Activated CD4-positive, alpha-beta T cell treated with anti-CD3 and anti-CD28 coated beads, Interleukin-2, amount 50 U/mL, for 24 hours (primary cell): ENCODE results near the gene NCOA7.
"Not testable (repeated sequence)": the region's sequence is repeated elsewhere in the genome, so short reads cannot be mapped to it uniquely, and the experiment has no call there.

Experiments
- DNase-seq, 2 donors: peaks; one replicate each; pipeline ENCODE4 v3.0.0-alpha.2; 2020; ENCODE audit warnings: low read depth in 1 of 2, low spot score in 1 of 2

Gene NCOA7

GRCh38 chr6:125753218-125753936 lies 37.4 kb upstream of the NCOA7 start:
- DNase-seq = no peak

GRCh38 chr6:125753937-125754259 lies 36.9 kb upstream of the NCOA7 start:
- DNase-seq = no peak

- no peak for DNase-seq
Measured at GRCh38 chr6:125754566-125754965, 36.2 kb upstream of the NCOA7 start.

- DNase-seq = no peak
Measured at GRCh38 chr6:125759184-125759902, 31.4 kb upstream of the NCOA7 start.

GRCh38 chr6:125759959-125760457 lies 30.8 kb upstream of the NCOA7 start:
- DNase-seq = no peak

- DNase-seq = no peak
Measured at GRCh38 chr6:125764121-125764671, 26.6 kb upstream of the NCOA7 start.

- DNase-seq = no peak
Measured at GRCh38 chr6:125765944-125766343, 24.8 kb upstream of the NCOA7 start.

GRCh38 chr6:125766641-125767040 lies 24.1 kb upstream of the NCOA7 start:
- no peak for DNase-seq

- no peak for DNase-seq
Measured at GRCh38 chr6:125769147-125769783, 21.5 kb upstream of the NCOA7 start.

- no peak for DNase-seq
Measured at GRCh38 chr6:125773387-125774341, 17.1 kb upstream of the NCOA7 start.

GRCh38 chr6:125776107-125776826 lies 14.5 kb upstream of the NCOA7 start:
- not testable (repeated sequence) for DNase-seq

- peak; percentile 86 to 89 for DNase-seq
Measured at GRCh38 chr6:125779924-125780539, 10.7 kb upstream of the NCOA7 start.

- peak; percentile 51 to 64 for DNase-seq
Measured at GRCh38 chr6:125780540-125781313, 10.0 kb upstream of the NCOA7 start.

GRCh38 chr6:125781314-125781868 lies 9.4 kb upstream of the NCOA7 start:
- DNase-seq = no peak

GRCh38 chr6:125784365-125784764 lies 6.4 kb upstream of the NCOA7 start:
- DNase-seq = no peak

GRCh38 chr6:125787791-125788190 lies 3.0 kb upstream of the NCOA7 start:
- DNase-seq = no peak

- no peak for DNase-seq
Measured at GRCh38 chr6:125789167-125789566, 1.6 kb upstream of the NCOA7 start.

- peak in 1 of 2 donors; percentile 15 for DNase-seq
Measured at GRCh38 chr6:125789576-125790357, 993 bp upstream of the NCOA7 start.
